Small intestine (tissue), 7 donors: Measurements from ENCODE around the gene FBF1. TPM values are rescaled to one million over a fixed set of nuclear protein-coding genes. Genes with fewer than 3 reads are reported as not detected.
"Not testable (repeated sequence)": the region's sequence is repeated elsewhere in the genome, so short reads cannot be mapped to it uniquely, and the experiment has no call there.

Source experiments
- DNase-seq, 2 donors: peaks; one replicate each; pipeline versions ENCODE4 v3.0.0 to v3.0.0-alpha.2; 2013
- FAIRE-seq: peaks from 2 replicates; lab custom pipeline; 2012; peaks lifted over from hg19 to GRCh38; lab: Jason Lieb, UNC
- H3K27ac ChIP-seq, 3 donors: one replicate each; pipeline ENCODE4 v1.5.1; 2013; ENCODE audit warnings: low read length in 2 of 3, mild to moderate bottlenecking in 2 of 3, control low read depth in 1 of 3, inconsistent platforms in 1 of 3, low read depth in 1 of 3, moderate library complexity in 1 of 3
- H3K27me3 ChIP-seq, 3 donors: one replicate each; pipeline ENCODE4 v1.6.1; 2013; ENCODE audit warnings: low read length in 3 of 3, inconsistent platforms in 1 of 3; ENCODE audit not compliant: control insufficient read depth in 3 of 3, insufficient read depth in 3 of 3
- H3K36me3 ChIP-seq, 3 donors: one replicate each; pipeline ENCODE4 v1.6.1; 2013; ENCODE audit warnings: low read length in 3 of 3, inconsistent platforms in 1 of 3, low read depth in 1 of 3, mild to moderate bottlenecking in 1 of 3, moderate library complexity in 1 of 3; ENCODE audit not compliant: control insufficient read depth in 3 of 3, insufficient read depth in 2 of 3
- H3K4me1 ChIP-seq, 3 donors: one replicate each; pipeline ENCODE4 v1.6.1; 2013; ENCODE audit warnings: low read length in 2 of 3, inconsistent platforms in 1 of 3, low read depth in 1 of 3, mild to moderate bottlenecking in 1 of 3, moderate library complexity in 1 of 3; ENCODE audit not compliant: control insufficient read depth in 3 of 3, insufficient read depth in 2 of 3
- H3K4me3 ChIP-seq, 3 donors: one replicate each; pipeline ENCODE4 v1.5.1; 2013; ENCODE audit warnings: low read length in 3 of 3, control low read depth in 1 of 3, inconsistent platforms in 1 of 3, low read depth in 1 of 3, mild to moderate bottlenecking in 1 of 3, moderate library complexity in 1 of 3
- H3K9me3 ChIP-seq, 2 donors: one replicate each; pipeline ENCODE4 v1.6.1; 2013; ENCODE audit warnings: low read depth in 1 of 2, low read length in 1 of 2; ENCODE audit not compliant: control insufficient read depth in 2 of 2, insufficient read depth in 1 of 2
- WGBS, 3 donors: extraction: QIAGEN DNeasy Blood & Tissue Kit; methylation state at CpG; one replicate each; pipeline ENCODE4 v1.1.7; 2013; 5-methylcytosine and 5-hydroxymethylcytosine counted together
- polyA plus RNA-seq, 4 donors: library from polyadenylated mRNA; stranded (reverse) in 3 of 4; unstranded in 1 of 4; fragments of 200-250 nt in 3 of 4; fragments of 120-200 nt in 1 of 4; gene quantifications; one replicate each; pipeline versions ENCODE4 v1.2.1 to v1.2.3, GENCODE V29; 2013
- donor health status: healthy with polysubstance abuse.
- donor health status: control.
- donor health status: control.
- donor health status: Bipolar disorder and iron deficiency.
- donor health status: healthy.

FBF1 gene
- polyA plus RNA-seq, 4 donors, result 2.2 to 45.7 (median 5.4) TPM

- Histone ChIP-seq H3K27me3 (no peaks in the 10 kb centered on the region), H3K4me1 (peaks cover 0 to 59% (median 3%) of the 10 kb centered on the region in 3 donors), H3K4me3 (peak overlapping the region; percentile 61 to 84 (median 69)), H3K9me3 (no peaks in the 10 kb centered on the region), H3K27ac (peak overlapping the region; percentile 92 to 98 (median 95)), H3K36me3 (peaks cover 0 to 13% (median 0%) of the 10 kb centered on the region in 3 donors)
- FAIRE-seq (no peak), DNase-seq (no peak)
- WGBS, 3 donors, result 1 to 3% (median 1%) methylated on average over 19 of the region's 19 CpGs
These were observed 38.9 kb upstream of the FBF1 start for GRCh38 chr17:75979705-75980187.

GRCh38 chr17:75978938-75979704 is 38.3 kb upstream of the FBF1 start, which contains the start of the genes ACOX1 and TEN1:
ACOX1 (minus strand) TSS chr17:75979166; CDS start chr17:75979073, 93 bp downstream.
TEN1 (plus strand) TSS chr17:75979240; CDS start chr17:75986193, 6,953 bp downstream.
- Histone ChIP-seq H3K9me3 (no peaks in the 10 kb centered on the region), H3K27me3 (no peaks in the 10 kb centered on the region), H3K36me3 (peaks cover 0 to 16% (median 0%) of the 10 kb centered on the region in 3 donors), H3K4me1 (peaks cover 0 to 62% (median 3%) of the 10 kb centered on the region in 3 donors), H3K27ac (peak within 1 kb of the TSS; percentile 92 to 98 (median 95)), H3K4me3 (peak within 1 kb of the TSS; percentile 69 to 87 (median 84))
- FAIRE-seq (no peak), DNase-seq (peak; percentile 98 to 99)
- WGBS, 3 donors, result 0 to 1% (median 0%) methylated on average over 60 to 72 of the region's 72 CpGs

- no peaks in the 10 kb centered on the region for H3K27me3 ChIP-seq
- DNase-seq (peak; percentile 86 to 96), FAIRE-seq (no peak)
- no peaks in the 10 kb centered on the region for H3K9me3 ChIP-seq
- peaks cover 0 to 31% (median 9%) of the 10 kb centered on the region in 3 donors for H3K36me3 ChIP-seq
- H3K4me1 ChIP-seq, result peaks cover 2 to 37% (median 3%) of the 10 kb centered on the region in 3 donors
- 15 to 41% (median 30%) methylated on average over 9 of the region's 9 CpGs for WGBS, 3 donors
- H3K27ac ChIP-seq, result peak overlapping the region; percentile 59 to 92 (median 66)
- H3K4me3 ChIP-seq, result peak overlapping the region in 2 of 3 donors; percentile 44 to 69
These were observed 35.5 kb upstream of the FBF1 start for GRCh38 chr17:75976175-75976848.

- Histone ChIP-seq H3K27ac (peak overlapping the region; percentile 70 to 92 (median 72)), H3K36me3 (peaks cover 0 to 36% (median 10%) of the 10 kb centered on the region in 3 donors), H3K4me3 (peak overlapping the region in 2 of 3 donors; percentile 14 to 44), H3K4me1 (peaks cover 2 to 33% (median 3%) of the 10 kb centered on the region in 3 donors), H3K27me3 (no peaks in the 10 kb centered on the region), H3K9me3 (no peaks in the 10 kb centered on the region)
- DNase-seq, result no peak
- FAIRE-seq, result no peak
- 16 to 50% (median 45%) methylated on average over 5 of the region's 5 CpGs for WGBS, 3 donors
These were observed 34.9 kb upstream of the FBF1 start for GRCh38 chr17:75975757-75976174.

- 80 to 94% (median 82%) methylated on average over 6 of the region's 6 CpGs for WGBS, 3 donors
- H3K4me3 ChIP-seq, result peak overlapping the region in 2 of 3 donors; percentile 14 to 44
These were observed 34.3 kb upstream of the FBF1 start for GRCh38 chr17:75975187-75975586.

GRCh38 chr17:75970626-75971025 is 29.8 kb upstream of the FBF1 start:
- DNase-seq (no peak), FAIRE-seq (no peak)
- peak overlapping the region in 2 of 3 donors; percentile 25 to 52 for H3K27ac ChIP-seq
- 84 to 85% (median 85%) methylated on average over 7 of the region's 7 CpGs for WGBS, 3 donors
- no peaks in the 10 kb centered on the region for H3K9me3 ChIP-seq
- H3K4me3 ChIP-seq, result no peak overlapping the region
- peaks cover 2 to 13% (median 3%) of the 10 kb centered on the region in 3 donors for H3K4me1 ChIP-seq
- peaks cover 0 to 67% (median 15%) of the 10 kb centered on the region in 3 donors for H3K36me3 ChIP-seq
- no peaks in the 10 kb centered on the region for H3K27me3 ChIP-seq

More at GRCh38 chr17:75975187-75975586, 34.3 kb upstream of the FBF1 start:
- Histone ChIP-seq H3K27ac (peak overlapping the region; percentile 27 to 92 (median 72)), H3K4me1 (peaks cover 2 to 30% (median 3%) of the 10 kb centered on the region in 3 donors), H3K36me3 (peaks cover 0 to 38% (median 10%) of the 10 kb centered on the region in 3 donors)
- not testable (repeated sequence) for DNase-seq, H3K27me3 ChIP-seq, FAIRE-seq, H3K9me3 ChIP-seq

- peak overlapping the region in 2 of 3 donors; percentile 25 to 52 for H3K27ac ChIP-seq
- FAIRE-seq, result no peak
These were observed 29.2 kb upstream of the FBF1 start for GRCh38 chr17:75970011-75970523.

More at GRCh38 chr17:75970011-75970523, 29.2 kb upstream of the FBF1 start:
- H3K9me3 ChIP-seq, result no peaks in the 10 kb centered on the region
- no peaks in the 10 kb centered on the region for H3K27me3 ChIP-seq
- H3K4me1 ChIP-seq, result peaks cover 2 to 8% (median 3%) of the 10 kb centered on the region in 3 donors
- no peak overlapping the region for H3K4me3 ChIP-seq
- WGBS, 3 donors, result 43 to 52% (median 45%) methylated on average over 4 of the region's 4 CpGs
- H3K36me3 ChIP-seq, result peaks cover 0 to 65% (median 15%) of the 10 kb centered on the region in 3 donors
- no peak for DNase-seq
